Measurements from ENCODE around the gene EFCAB6.
A peak's percentile ranks its signal among the peaks of the same experiment; 100 is the strongest.

EFCAB6 gene

GRCh38 chr22:43819421-43819921, 7.4 kb upstream of the EFCAB6 start:
- TF ChIP-seq CTCF (IDR thresholded peaks at IDR 0.05; ENCODE audit: low read depth, low read length) = no peak
- DNase-seq (ENCODE audit: low read depth, low spot score) = no peak
- in situ Hi-C loops (cut with HindIII; ENCODE audit: low sequenced_read_pairs) = no loop called here

GRCh38 chr22:43818981-43819380, 6.9 kb upstream of the EFCAB6 start:
- H3K4me3 ChIP-seq (ENCODE audit: low read depth, low read length) = no peak overlapping the region
- DNase-seq (ENCODE audit: low read depth, low spot score) = no peak
- in situ Hi-C loops (cut with HindIII; ENCODE audit: low sequenced_read_pairs) = no loop called here
- no peak for TF ChIP-seq CTCF (IDR thresholded peaks at IDR 0.05; ENCODE audit: low read depth, low read length)

More at GRCh38 chr22:43819421-43819921, 7.4 kb upstream of the EFCAB6 start:
- no peak overlapping the region for H3K4me3 ChIP-seq (ENCODE audit: low read depth, low read length)

- H3K4me3 ChIP-seq (ENCODE audit: low read depth, low read length) = no peak overlapping the region
- in situ Hi-C loops (cut with HindIII; ENCODE audit: low sequenced_read_pairs) = no loop called here
- no peak for TF ChIP-seq CTCF (IDR thresholded peaks at IDR 0.05; ENCODE audit: low read depth, low read length)
- no peak for DNase-seq (ENCODE audit: low read depth, low spot score)
Measured at GRCh38 chr22:43817402-43817801, 5.3 kb upstream of the EFCAB6 start.

GRCh38 chr22:43814264-43814663, 2.2 kb upstream of the EFCAB6 start:
- in situ Hi-C loops (cut with HindIII; ENCODE audit: low sequenced_read_pairs) = no loop called here
- no peak for TF ChIP-seq CTCF (IDR thresholded peaks at IDR 0.05; ENCODE audit: low read depth, low read length)
- no peak for DNase-seq (ENCODE audit: low read depth, low spot score)
- H3K4me3 ChIP-seq (ENCODE audit: low read depth, low read length) = no peak overlapping the region

GRCh38 chr22:43812890-43813289, 785 bp upstream of the EFCAB6 start:
- in situ Hi-C loops (cut with HindIII; ENCODE audit: low sequenced_read_pairs) = no loop called here
- no peak for TF ChIP-seq CTCF (IDR thresholded peaks at IDR 0.05; ENCODE audit: low read depth, low read length)
- peak overlapping the region; percentile 81 for H3K4me3 ChIP-seq (ENCODE audit: low read depth, low read length)
- DNase-seq (ENCODE audit: low read depth, low spot score) = no peak

- H3K4me3 ChIP-seq (ENCODE audit: low read depth, low read length) = peak overlapping the region; percentile 81
- in situ Hi-C loops (cut with HindIII; ENCODE audit: low sequenced_read_pairs) = no loop called here
- no peak for TF ChIP-seq CTCF (IDR thresholded peaks at IDR 0.05; ENCODE audit: low read depth, low read length)
- no peak for DNase-seq (ENCODE audit: low read depth, low spot score)
Measured at GRCh38 chr22:43811777-43812148, 342 bp downstream of the EFCAB6 start.

All from astrocyte of the spinal cord (primary cell).